ENCODE data around the gene SEMA5B.

Gene SEMA5B

GRCh38 chr3:122926322-122926721 is 101.2 kb downstream of the SEMA5B start:
- DNase-seq (ENCODE audit: low spot score) = no peak

DNA sequence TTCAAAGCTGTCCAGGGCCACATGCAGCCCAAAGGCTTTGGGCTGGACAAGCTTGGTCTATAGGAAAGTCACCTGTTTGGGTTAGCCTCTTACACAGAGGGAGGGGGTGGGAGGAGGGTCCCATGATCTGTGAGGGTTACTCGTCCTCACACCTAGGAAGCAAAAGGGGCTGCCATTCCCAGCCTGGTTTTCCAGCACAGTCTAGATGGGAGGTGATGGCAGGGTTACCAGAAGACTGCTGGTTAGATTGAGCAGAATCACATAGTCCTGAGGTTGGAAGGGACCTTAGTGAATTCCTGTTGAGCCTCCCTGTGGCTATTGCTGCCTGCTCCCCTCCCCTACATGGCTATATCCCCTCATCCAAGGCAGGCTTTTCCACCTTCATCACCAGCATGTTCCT is 101.8 kb downstream of the SEMA5B start:
- DNase-seq (ENCODE audit: low spot score) = no peak

- no peak for DNase-seq (ENCODE audit: low spot score)
These were observed 103.5 kb downstream of the SEMA5B start for GRCh38 chr3:122924056-122924455.

- no peak for DNase-seq (ENCODE audit: low spot score)
These were observed 104.0 kb downstream of the SEMA5B start for GRCh38 chr3:122923611-122924010.

GRCh38 chr3:122921791-122922651 is 105.5 kb downstream of the SEMA5B start:
- DNase-seq (ENCODE audit: low spot score) = peak; percentile 91

DNA sequence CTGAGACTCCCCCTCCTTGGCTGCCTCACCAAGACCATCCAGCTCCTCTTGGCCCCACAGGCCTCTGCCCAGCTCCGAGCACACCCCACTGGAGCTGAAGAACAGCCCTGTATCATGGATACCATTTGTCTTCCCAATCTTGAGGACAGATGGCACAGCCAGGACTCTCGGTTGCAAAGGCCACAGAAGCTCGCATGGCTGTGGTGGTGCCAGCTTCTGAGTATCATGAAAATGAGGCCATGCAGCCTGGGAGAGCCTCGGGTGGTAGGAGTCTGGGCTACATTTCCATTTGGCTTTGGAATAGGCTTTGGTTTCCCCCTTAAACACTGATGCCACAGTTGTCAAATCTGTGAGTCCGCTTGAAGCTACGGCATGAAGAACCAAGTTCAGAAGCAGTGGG is 106.6 kb downstream of the SEMA5B start:
- DNase-seq (ENCODE audit: low spot score) = no peak

- DNase-seq (ENCODE audit: low spot score) = no peak
These were observed 108.3 kb downstream of the SEMA5B start for GRCh38 chr3:122919291-122919610.

DNA sequence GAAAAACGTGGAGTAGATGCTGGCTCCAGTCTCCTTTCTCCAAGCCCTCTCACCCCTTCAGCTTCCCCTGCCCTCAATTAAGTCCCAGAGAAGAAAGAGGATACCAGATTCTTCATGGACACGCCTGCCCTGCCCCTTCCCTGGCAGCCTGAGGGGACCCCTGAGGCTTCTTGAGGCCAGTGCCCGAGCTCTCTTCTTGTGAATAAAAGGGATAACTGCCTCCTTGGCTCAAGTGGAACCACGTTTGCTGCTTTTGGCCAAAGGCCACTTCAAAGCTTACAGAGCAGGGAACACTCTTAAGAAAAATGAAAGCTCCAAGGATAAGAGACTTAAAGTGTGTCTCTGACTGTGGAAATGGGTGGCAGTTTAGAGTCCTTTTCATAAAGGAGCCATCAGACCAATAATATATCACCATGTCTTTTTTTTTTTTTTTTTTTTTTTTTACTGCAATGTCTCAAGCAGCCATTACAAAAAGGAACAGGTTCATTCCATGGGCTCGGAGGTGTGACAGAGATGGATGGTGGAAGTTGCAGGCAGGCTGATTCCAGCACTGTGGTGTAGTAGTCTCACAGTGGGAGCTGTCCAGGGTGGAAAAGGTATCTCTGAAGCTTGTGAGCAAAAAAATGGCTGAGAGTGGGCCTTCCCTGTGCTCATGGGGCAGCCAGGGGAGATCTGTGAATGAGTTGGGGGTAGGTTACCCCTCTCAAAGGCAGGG is 108.8 kb downstream of the SEMA5B start:
- peak; percentile 65 for DNase-seq (ENCODE audit: low spot score)

DNA sequence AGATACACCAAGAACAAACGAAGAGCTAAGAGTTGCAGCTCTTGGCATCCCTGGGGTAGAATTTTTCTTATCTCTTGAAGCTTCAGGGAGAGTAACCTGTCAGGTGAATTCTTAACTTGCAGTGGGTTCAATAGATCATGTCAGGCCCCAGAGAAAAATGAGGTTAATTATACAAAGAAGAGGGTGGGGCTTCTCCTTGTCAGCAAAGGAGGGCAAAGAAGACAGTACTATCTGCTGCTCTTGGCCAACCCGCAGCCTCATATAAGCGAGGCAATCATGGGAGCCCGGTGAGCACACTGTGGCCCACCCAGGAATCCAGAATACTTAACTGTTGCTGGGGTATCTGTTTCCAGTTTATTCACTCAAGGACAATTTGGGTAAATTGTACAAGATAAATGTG is 110.2 kb downstream of the SEMA5B start:
- DNase-seq (ENCODE audit: low spot score) = no peak

DNA sequence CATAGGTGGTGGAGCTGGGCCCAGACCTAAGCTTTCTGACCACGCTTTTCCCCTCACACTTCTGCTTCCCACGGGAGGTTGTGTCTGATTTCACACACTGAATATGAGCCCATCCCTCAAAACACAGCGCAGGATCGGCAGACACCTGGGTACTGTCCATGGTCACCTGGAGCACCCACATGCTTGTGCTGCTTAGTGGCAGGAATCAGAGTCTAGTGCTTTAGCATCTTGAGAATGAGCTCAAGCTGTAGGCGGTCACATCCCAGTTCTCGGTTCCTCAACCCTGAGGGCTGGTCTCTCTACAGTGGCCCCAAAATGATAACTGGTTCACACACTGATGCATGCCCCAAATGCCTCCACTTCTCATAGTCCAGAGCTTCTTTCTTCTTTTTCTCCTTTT is 111.0 kb downstream of the SEMA5B start:
- DNase-seq (ENCODE audit: low spot score) = no peak

DNA sequence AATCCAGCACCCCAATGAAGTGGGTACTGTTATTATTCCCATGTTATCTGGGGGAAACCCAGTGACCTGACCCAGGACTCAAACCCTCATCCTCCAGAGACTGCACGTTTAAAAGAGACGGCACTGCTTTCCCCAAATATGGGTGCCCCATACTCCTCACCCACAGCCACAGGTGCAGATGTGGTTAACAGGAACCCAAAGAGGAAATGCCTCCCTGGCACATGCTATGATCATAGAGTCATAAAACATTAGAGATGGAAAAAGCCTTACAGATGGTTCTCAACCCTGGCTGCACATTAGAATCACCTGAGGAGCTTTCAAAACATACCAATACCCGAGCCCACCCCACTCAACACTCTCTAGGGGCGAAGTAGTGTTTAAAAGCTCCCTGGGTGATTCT is 111.5 kb downstream of the SEMA5B start:
- DNase-seq (ENCODE audit: low spot score) = no peak

DNA sequence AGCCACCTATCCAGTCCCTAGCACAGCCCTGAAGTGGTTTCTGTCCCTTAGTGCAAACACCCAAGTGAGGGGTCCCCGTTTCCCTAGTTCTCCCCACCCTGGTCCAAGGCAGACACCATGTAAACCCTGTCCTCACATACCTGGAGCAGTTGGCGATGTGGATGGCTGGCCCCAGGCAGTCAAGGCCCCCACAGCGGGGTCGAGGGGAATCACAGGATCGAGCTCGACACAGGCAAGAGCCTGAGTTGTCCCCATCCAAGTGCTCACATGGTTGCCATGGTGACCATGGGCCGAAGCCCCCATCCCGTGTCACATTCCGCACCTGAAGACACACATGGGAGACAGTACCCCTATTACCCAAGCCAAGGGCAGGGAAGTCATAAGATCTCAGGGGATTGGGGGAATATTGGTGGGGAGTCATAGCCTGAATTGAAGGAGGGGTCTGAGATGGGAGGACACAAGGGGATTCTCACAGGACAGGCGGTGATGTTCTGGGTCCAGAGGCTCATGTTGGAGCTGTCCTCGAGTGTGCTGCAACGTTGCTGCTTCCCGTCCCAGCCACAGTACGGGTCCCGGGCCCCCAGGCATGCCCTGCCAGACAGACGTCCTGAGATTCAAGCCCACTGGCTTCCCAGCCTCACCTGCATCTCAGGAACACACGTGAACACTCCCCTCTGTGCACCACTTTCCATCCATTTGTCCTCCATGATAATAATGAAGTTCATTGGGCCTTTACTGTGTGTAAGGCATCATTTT is 112.1 kb downstream of the SEMA5B start:
- no peak for DNase-seq (ENCODE audit: low spot score)

- no peak for DNase-seq (ENCODE audit: low spot score)
These were observed 113.9 kb downstream of the SEMA5B start for GRCh38 chr3:122913539-122914100.

- DNase-seq (ENCODE audit: low spot score) = peak; percentile 49
These were observed 114.6 kb downstream of the SEMA5B start for GRCh38 chr3:122912772-122913538.

GRCh38 chr3:122911901-122912300 is 115.7 kb downstream of the SEMA5B start:
- no peak for DNase-seq (ENCODE audit: low spot score)

- DNase-seq (ENCODE audit: low spot score) = no peak
These were observed 119.3 kb downstream of the SEMA5B start for GRCh38 chr3:122908251-122908650.

DNA sequence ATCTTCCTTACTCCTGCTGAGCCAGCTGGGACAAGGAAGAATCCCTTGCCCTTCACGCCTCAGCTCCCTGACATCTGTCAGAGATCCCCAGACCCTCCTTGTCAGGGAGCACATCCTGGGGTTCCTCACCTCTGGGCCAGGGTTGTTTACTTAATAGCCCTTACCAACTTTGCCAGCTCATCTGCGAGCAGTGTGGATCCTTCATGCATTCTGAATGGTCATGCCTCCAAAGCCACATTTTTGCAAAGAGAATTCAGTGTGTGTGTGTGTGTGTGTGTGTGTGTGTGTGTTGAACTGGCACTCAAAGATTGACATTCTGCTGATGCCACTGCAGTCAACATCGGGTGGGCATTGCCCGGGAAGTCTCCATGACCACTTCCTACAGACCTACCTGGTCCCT is 120.1 kb downstream of the SEMA5B start:
- no peak for DNase-seq (ENCODE audit: low spot score)

GRCh38 chr3:122903171-122903570 is 124.4 kb downstream of the SEMA5B start:
- no peak for DNase-seq (ENCODE audit: low spot score)

GRCh38 chr3:122902326-122902725 is 125.2 kb downstream of the SEMA5B start:
- DNase-seq (ENCODE audit: low spot score) = no peak

GRCh38 chr3:122898298-122898697 is 129.3 kb downstream of the SEMA5B start:
- DNase-seq (ENCODE audit: low spot score) = no peak

GRCh38 chr3:122893754-122894668 is 133.6 kb downstream of the SEMA5B start:
- no peak for DNase-seq (ENCODE audit: low spot score)

All from iPS-NIHi11 (cell line).